OCI-LY1 (cell line): ENCODE measurements around the gene NUAK1.

Experiments used
- CTCF ChIP-seq: fragments of 200-600 bp; sonication (generic), shearing (Covaris generic); IDR thresholded peaks from 2 replicates; pipeline ENCODE4 v1.5.1; 2017; ENCODE audit warnings: mild to moderate bottlenecking, antibody characterized with exemption, low read length, moderate library complexity, mixed read lengths
- EZH2 ChIP-seq: fragments of 200-600 bp; sonication (generic), shearing (Covaris generic); IDR thresholded peaks from 2 replicates; pipeline ENCODE4 v1.8.0; 2017; ENCODE audit warnings: borderline replicate concordance, mixed run types, mild to moderate bottlenecking, antibody characterized with exemption, low read length, moderate library complexity, mixed read lengths

- TF ChIP-seq EZH2 (no peak), CTCF (no peak)
Measured at GRCh38 chr12:106140223-106140986, 1.7 kb upstream of the NUAK1 start.
